MM.1S (cell line): ENCODE data around the gene SLC27A6.

Source experiments
- EZH2 ChIP-seq: fragments of 300-600 bp; sonication (generic); optimal IDR thresholded peaks from 2 replicates; pipeline ENCODE3; 2017; ENCODE audit warnings: low read depth, mild to moderate bottlenecking, antibody characterized with exemption, low read length, mixed read lengths
- TF ChIP-seq, protein P1 (sequence below): fragments of 300-600 bp; sonication (generic); IDR thresholded peaks from 2 replicates; pipeline ENCODE4 v1.5.1; 2016; ENCODE audit warnings: antibody characterized with exemption, low read length, mixed read lengths

DNA sequence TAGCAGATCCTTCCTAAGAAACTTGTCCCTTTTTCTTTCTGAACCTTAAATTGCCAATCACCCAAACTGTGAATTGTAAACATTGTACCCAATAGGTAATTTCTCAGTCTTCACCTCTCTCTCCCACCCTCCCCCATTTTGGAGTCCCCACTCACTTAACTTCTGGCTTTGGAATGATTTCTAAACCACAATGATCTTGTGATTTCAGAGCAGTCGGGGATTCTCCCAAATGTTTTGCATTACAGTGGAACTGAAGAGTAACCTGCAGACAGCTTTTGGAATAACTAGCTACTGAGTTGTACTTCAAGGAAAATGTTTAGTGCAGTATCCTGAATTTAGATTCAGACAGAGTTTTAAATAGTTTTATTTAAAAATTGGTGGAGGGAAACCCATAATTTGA is 19.2 kb downstream of the SLC27A6 start:
- TF ChIP-seq, protein P1, sequence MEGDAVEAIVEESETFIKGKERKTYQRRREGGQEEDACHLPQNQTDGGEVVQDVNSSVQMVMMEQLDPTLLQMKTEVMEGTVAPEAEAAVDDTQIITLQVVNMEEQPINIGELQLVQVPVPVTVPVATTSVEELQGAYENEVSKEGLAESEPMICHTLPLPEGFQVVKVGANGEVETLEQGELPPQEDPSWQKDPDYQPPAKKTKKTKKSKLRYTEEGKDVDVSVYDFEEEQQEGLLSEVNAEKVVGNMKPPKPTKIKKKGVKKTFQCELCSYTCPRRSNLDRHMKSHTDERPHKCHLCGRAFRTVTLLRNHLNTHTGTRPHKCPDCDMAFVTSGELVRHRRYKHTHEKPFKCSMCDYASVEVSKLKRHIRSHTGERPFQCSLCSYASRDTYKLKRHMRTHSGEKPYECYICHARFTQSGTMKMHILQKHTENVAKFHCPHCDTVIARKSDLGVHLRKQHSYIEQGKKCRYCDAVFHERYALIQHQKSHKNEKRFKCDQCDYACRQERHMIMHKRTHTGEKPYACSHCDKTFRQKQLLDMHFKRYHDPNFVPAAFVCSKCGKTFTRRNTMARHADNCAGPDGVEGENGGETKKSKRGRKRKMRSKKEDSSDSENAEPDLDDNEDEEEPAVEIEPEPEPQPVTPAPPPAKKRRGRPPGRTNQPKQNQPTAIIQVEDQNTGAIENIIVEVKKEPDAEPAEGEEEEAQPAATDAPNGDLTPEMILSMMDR, result no peak
- TF ChIP-seq EZH2, result no peak
